ENCODE data around the gene ARFGEF2. TPM values are rescaled to one million over a fixed set of nuclear protein-coding genes. Genes with fewer than 3 reads are reported as not detected.

ARFGEF2 gene
- total and polyA plus RNA-seq, 3 experiments from 2014 or later, result 9.5 to 37.6 (median 36.6) TPM

GRCh38 chr20:48953653-48954052, 32.1 kb downstream of the ARFGEF2 start:
- H3K27ac Mint-ChIP-seq, result peak overlapping the region in 2 of 8 donors; percentile 12 to 79
- ChIA-PET POLR2A (interaction anchor here (0.7 kb wide), 1 partner anchor 104 kb away, joined by 4 read pairs; no protein-coding TSS in a partner anchor), CTCF (no interaction called here)
- no peaks in the 10 kb centered on the region for H3K4me1 ChIP-seq (ENCODE audit: insufficient read depth, low read length)
- peaks cover 57% of the 10 kb centered on the region for H3K36me3 ChIP-seq (ENCODE audit: insufficient read depth, low read length)
- no peaks in the 10 kb centered on the region for H3K4me1 Mint-ChIP-seq
- H3K27me3 Mint-ChIP-seq, result no peaks in the 10 kb centered on the region
- no peak for DNase-seq
- H3K4me3 Mint-ChIP-seq, result no peak overlapping the region
- no peaks in the 10 kb centered on the region for H3K9me3 ChIP-seq (ENCODE audit: low read length)
- peaks cover 13 to 89% (median 26%) of the 10 kb centered on the region in 3 donors for H3K36me3 Mint-ChIP-seq
- H3K4me3 ChIP-seq (ENCODE audit: low read length), result no peak overlapping the region
- no peaks in the 10 kb centered on the region for H3K9me3 Mint-ChIP-seq
- no peaks in the 10 kb centered on the region for H3K27me3 ChIP-seq (ENCODE audit: insufficient read depth, low read length, poor library complexity, severe bottlenecking)
- no peak overlapping the region for H3K27ac ChIP-seq (ENCODE audit: low read depth, low read length)

DNA sequence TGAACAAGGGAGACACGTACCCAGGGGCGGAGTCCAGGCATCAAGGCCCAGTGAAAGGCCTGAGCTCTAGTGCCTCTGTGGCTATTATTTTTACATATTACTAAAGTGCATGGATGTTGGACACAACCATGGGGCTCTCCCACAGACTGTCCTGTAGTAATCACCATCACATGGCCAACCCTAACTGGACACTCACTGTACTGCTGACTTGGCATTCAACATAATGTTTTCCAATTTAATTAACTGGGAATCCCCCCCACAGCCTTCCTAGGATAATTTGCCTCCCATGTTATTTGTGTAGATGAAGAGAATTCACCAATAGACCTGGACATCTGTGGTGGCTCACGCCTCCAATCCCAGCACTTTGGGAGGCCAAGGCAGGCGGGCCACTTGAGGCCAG, 34.5 kb downstream of the ARFGEF2 start:
- ChIA-PET POLR2A (no interaction called here), CTCF (no interaction called here)
- Mint-ChIP-seq H3K36me3 (peaks cover 13 to 79% (median 23%) of the 10 kb centered on the region in 3 donors), H3K27me3 (no peaks in the 10 kb centered on the region), H3K9me3 (no peaks in the 10 kb centered on the region), H3K27ac (no peak overlapping the region), H3K4me3 (no peak overlapping the region), H3K4me1 (no peaks in the 10 kb centered on the region)
- no peak overlapping the region for H3K27ac ChIP-seq (ENCODE audit: low read depth, low read length)
- DNase-seq, result no peak
- H3K4me3 ChIP-seq (ENCODE audit: low read length), result no peak overlapping the region
- no peaks in the 10 kb centered on the region for H3K9me3 ChIP-seq (ENCODE audit: low read length)
- H3K27me3 ChIP-seq (ENCODE audit: insufficient read depth, low read length, poor library complexity, severe bottlenecking), result no peaks in the 10 kb centered on the region
- H3K36me3 ChIP-seq (ENCODE audit: insufficient read depth, low read length), result peaks cover 39% of the 10 kb centered on the region
- no peaks in the 10 kb centered on the region for H3K4me1 ChIP-seq (ENCODE audit: insufficient read depth, low read length)

DNA sequence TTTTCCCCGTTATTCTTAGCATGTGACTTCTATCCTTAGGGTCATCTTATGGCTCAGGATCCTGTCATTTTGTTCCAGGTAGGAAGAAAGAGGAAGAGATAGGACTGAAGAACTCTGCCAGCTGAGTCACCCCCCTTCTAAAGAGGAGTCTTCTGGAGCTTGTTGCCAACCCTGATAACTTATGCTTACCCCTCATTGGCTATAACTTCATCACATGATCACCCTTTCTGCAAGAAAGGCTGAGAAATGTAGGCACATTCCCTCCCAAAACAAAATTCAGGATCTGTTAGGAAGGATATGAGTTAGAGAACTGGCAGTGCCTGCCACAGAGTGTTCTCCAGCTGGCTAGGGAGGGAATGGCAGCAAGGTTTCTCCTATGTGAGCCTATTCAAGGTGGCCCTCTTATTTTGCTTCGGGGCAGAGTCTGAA, 35.6 kb downstream of the ARFGEF2 start:
- ChIA-PET CTCF (no interaction called here), POLR2A (no interaction called here)
- DNase-seq, result no peak
- Histone ChIP-seq H3K27me3 (ENCODE audit: insufficient read depth, low read length, poor library complexity, severe bottlenecking) (no peaks in the 10 kb centered on the region), H3K9me3 (ENCODE audit: low read length) (no peaks in the 10 kb centered on the region), H3K27ac (ENCODE audit: low read depth, low read length) (no peak overlapping the region), H3K36me3 (ENCODE audit: insufficient read depth, low read length) (peaks cover 31% of the 10 kb centered on the region), H3K4me3 (ENCODE audit: low read length) (no peak overlapping the region), H3K4me1 (ENCODE audit: insufficient read depth, low read length) (no peaks in the 10 kb centered on the region)
- Mint-ChIP-seq H3K4me1 (no peaks in the 10 kb centered on the region), H3K36me3 (peaks cover 13 to 72% (median 21%) of the 10 kb centered on the region in 3 donors), H3K27ac (peak overlapping the region in 2 of 8 donors; percentile 73 to 75), H3K27me3 (no peaks in the 10 kb centered on the region), H3K4me3 (no peak overlapping the region), H3K9me3 (no peaks in the 10 kb centered on the region)

DNA sequence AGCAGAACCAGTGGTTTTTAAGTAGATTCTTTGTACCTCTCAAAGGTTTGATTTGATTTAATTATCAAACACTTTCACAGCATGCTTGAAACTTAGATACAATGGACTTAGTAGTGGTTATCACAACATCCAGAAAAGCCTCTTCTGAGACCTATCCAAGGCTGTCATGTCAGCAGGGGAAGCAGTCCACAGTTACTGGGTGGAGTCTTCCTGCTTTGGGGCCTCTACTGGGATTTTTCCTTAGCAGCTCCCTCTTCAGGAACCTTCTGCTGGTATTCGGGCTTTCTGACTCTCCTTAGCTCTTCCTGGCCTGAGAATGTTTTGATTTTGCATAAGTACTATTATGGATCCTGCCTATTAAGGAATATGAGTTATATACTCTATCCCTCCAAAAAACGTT, 36.0 kb downstream of the ARFGEF2 start:
- H3K36me3 Mint-ChIP-seq, result peaks cover 11 to 71% (median 21%) of the 10 kb centered on the region in 3 donors
- no peaks in the 10 kb centered on the region for H3K4me1 ChIP-seq (ENCODE audit: insufficient read depth, low read length)
- no peaks in the 10 kb centered on the region for H3K9me3 Mint-ChIP-seq
- no peak for DNase-seq
- no peaks in the 10 kb centered on the region for H3K4me1 Mint-ChIP-seq
- POLR2A ChIA-PET, result no interaction called here
- no peaks in the 10 kb centered on the region for H3K9me3 ChIP-seq (ENCODE audit: low read length)
- no peak overlapping the region for H3K4me3 ChIP-seq (ENCODE audit: low read length)
- H3K27me3 ChIP-seq (ENCODE audit: insufficient read depth, low read length, poor library complexity, severe bottlenecking), result no peaks in the 10 kb centered on the region
- no peak overlapping the region for H3K27ac ChIP-seq (ENCODE audit: low read depth, low read length)
- peak overlapping the region in 2 of 8 donors; percentile 17 to 75 for H3K27ac Mint-ChIP-seq
- H3K36me3 ChIP-seq (ENCODE audit: insufficient read depth, low read length), result peaks cover 28% of the 10 kb centered on the region
- no peaks in the 10 kb centered on the region for H3K27me3 Mint-ChIP-seq
- H3K4me3 Mint-ChIP-seq, result no peak overlapping the region
- CTCF ChIA-PET, result no interaction called here

DNA sequence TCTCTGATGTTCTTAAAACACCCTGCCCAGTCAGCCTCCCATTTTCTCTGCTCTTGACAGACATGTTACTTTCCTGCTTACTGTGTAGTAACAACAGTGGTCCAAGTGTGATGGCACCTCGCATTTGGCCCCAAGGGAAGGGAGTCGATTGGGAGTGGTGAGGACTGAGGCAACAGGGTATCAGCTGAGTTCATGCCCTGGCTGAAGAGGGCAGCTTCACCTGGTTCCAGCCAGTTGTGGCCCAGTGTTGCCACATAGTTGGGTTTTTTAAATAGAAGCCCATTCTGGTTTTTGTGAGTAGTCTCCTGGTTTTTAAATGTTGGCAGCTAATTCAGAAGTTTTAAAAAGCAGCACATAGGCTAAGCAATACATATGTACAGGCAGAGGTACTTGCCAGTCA, 37.2 kb downstream of the ARFGEF2 start:
- H3K27ac ChIP-seq (ENCODE audit: low read depth, low read length), result no peak overlapping the region
- no peak for DNase-seq
- no peaks in the 10 kb centered on the region for H3K4me1 Mint-ChIP-seq
- no peaks in the 10 kb centered on the region for H3K9me3 ChIP-seq (ENCODE audit: low read length)
- ChIA-PET POLR2A (no interaction called here), CTCF (no interaction called here)
- H3K27me3 ChIP-seq (ENCODE audit: insufficient read depth, low read length, poor library complexity, severe bottlenecking), result no peaks in the 10 kb centered on the region
- H3K9me3 Mint-ChIP-seq, result no peaks in the 10 kb centered on the region
- peaks cover 9 to 73% (median 18%) of the 10 kb centered on the region in 3 donors for H3K36me3 Mint-ChIP-seq
- H3K4me3 ChIP-seq (ENCODE audit: low read length), result no peak overlapping the region
- H3K27ac Mint-ChIP-seq, result peak overlapping the region in 1 of 8 donors; percentile 15
- H3K4me1 ChIP-seq (ENCODE audit: insufficient read depth, low read length), result no peaks in the 10 kb centered on the region
- peaks cover 22% of the 10 kb centered on the region for H3K36me3 ChIP-seq (ENCODE audit: insufficient read depth, low read length)
- no peak overlapping the region for H3K4me3 Mint-ChIP-seq
- no peaks in the 10 kb centered on the region for H3K27me3 Mint-ChIP-seq

- CTCF ChIA-PET, result no interaction called here
- H3K4me1 ChIP-seq (ENCODE audit: insufficient read depth, low read length), result no peaks in the 10 kb centered on the region
- no peak for DNase-seq
- Mint-ChIP-seq H3K27ac (no peak overlapping the region), H3K27me3 (no peaks in the 10 kb centered on the region), H3K9me3 (no peaks in the 10 kb centered on the region), H3K36me3 (peaks cover 9 to 71% (median 15%) of the 10 kb centered on the region in 3 donors), H3K4me3 (no peak overlapping the region), H3K4me1 (no peaks in the 10 kb centered on the region)
- H3K27ac ChIP-seq (ENCODE audit: low read depth, low read length), result no peak overlapping the region
- H3K9me3 ChIP-seq (ENCODE audit: low read length), result no peaks in the 10 kb centered on the region
- H3K36me3 ChIP-seq (ENCODE audit: insufficient read depth, low read length), result peaks cover 15% of the 10 kb centered on the region
- H3K4me3 ChIP-seq (ENCODE audit: low read length), result no peak overlapping the region
- H3K27me3 ChIP-seq (ENCODE audit: insufficient read depth, low read length, poor library complexity, severe bottlenecking), result no peaks in the 10 kb centered on the region
- POLR2A ChIA-PET, result no interaction called here
Observed at GRCh38 chr20:48959899-48960550, 38.5 kb downstream of the ARFGEF2 start.

DNA sequence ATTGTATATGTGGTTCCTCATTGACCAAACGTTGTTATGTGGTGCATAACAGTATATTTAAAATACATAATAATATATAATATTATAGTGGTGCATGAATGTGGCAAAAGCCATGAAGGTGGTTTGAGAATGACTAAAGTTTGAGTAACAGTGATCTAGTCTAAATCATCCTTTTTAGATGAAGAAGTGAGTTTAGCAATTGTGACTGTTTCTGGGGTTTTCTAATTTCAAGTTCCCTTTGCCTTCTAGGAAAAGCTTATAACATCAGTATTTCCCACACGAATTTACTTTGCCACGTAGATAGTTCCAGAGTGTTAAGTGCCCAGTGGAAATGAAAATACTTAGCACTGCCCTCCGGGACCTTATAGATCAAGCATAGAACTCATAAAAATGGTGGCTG, 40.9 kb downstream of the ARFGEF2 start:
- Histone ChIP-seq H3K27me3 (ENCODE audit: insufficient read depth, low read length, poor library complexity, severe bottlenecking) (no peaks in the 10 kb centered on the region), H3K4me1 (ENCODE audit: insufficient read depth, low read length) (no peaks in the 10 kb centered on the region), H3K27ac (ENCODE audit: low read depth, low read length) (no peak overlapping the region), H3K4me3 (ENCODE audit: low read length) (no peak overlapping the region), H3K36me3 (ENCODE audit: insufficient read depth, low read length) (peaks cover 13% of the 10 kb centered on the region), H3K9me3 (ENCODE audit: low read length) (no peaks in the 10 kb centered on the region)
- Mint-ChIP-seq H3K36me3 (peaks cover 9 to 68% (median 9%) of the 10 kb centered on the region in 3 donors), H3K9me3 (no peaks in the 10 kb centered on the region), H3K27ac (no peak overlapping the region), H3K27me3 (no peaks in the 10 kb centered on the region), H3K4me1 (no peaks in the 10 kb centered on the region), H3K4me3 (no peak overlapping the region)
- POLR2A ChIA-PET, result no interaction called here
- DNase-seq, result no peak
- CTCF ChIA-PET, result no interaction called here

GRCh38 chr20:48962976-48963771, 41.7 kb downstream of the ARFGEF2 start:
- Histone ChIP-seq H3K9me3 (ENCODE audit: low read length) (no peaks in the 10 kb centered on the region), H3K4me3 (ENCODE audit: low read length) (no peak overlapping the region), H3K27ac (ENCODE audit: low read depth, low read length) (no peak overlapping the region), H3K27me3 (ENCODE audit: insufficient read depth, low read length, poor library complexity, severe bottlenecking) (no peaks in the 10 kb centered on the region), H3K36me3 (ENCODE audit: insufficient read depth, low read length) (peaks cover 13% of the 10 kb centered on the region), H3K4me1 (ENCODE audit: insufficient read depth, low read length) (no peaks in the 10 kb centered on the region)
- Mint-ChIP-seq H3K9me3 (no peaks in the 10 kb centered on the region), H3K4me1 (no peaks in the 10 kb centered on the region), H3K4me3 (no peak overlapping the region), H3K36me3 (peaks cover 4 to 64% (median 6%) of the 10 kb centered on the region in 3 donors), H3K27ac (peak overlapping the region in 1 of 8 donors; percentile 66), H3K27me3 (no peaks in the 10 kb centered on the region)
- CTCF ChIA-PET, result no interaction called here
- no peak for DNase-seq
- POLR2A ChIA-PET, result no interaction called here
